ENCODE measurements around the gene FAM221A. TPM values are rescaled to one million over a fixed set of nuclear protein-coding genes. Genes with fewer than 3 reads are reported as not detected.

The FAM221A gene
- total RNA-seq, 1 experiment from 2014 or later = 23.3 TPM

DNA sequence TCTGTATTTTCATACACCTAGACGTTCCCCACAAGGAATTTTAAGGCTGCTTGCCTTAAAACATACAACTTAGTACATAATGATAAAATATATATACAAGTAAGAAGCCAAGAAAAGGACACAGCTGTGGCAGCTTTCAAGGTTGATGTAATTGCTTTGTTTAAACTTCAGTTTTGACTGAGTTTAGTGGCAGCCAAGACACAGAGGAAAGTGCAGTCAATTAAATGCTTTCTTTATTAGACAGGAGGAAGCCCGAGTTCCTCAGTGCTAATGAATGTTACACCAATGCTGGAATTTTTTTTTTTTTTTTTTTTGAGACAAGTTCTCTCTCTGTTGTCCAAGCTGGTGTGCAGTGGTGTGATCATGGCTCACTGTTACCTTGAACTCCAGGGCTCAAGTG is 18.8 kb downstream of the FAM221A start (continued):
- TF ChIP-seq ZNF219 (CRISPR knock-in tag; IDR thresholded peaks at IDR 0.05; ENCODE audit: borderline replicate concordance) = no peak
- no peak for TF ChIP-seq HMGXB4 (CRISPR knock-in tag; IDR thresholded peaks at IDR 0.05)
- no peak for TF ChIP-seq OVOL2 (CRISPR knock-in tag; IDR thresholded peaks at IDR 0.05; ENCODE audit: borderline replicate concordance)
- no peak for TF ChIP-seq ESRRA (CRISPR knock-in tag; IDR thresholded peaks at IDR 0.05; ENCODE audit: borderline replicate concordance)
- TF ChIP-seq TP53 (CRISPR knock-in tag; IDR thresholded peaks at IDR 0.05) = no peak
- TF ChIP-seq, protein P1, sequence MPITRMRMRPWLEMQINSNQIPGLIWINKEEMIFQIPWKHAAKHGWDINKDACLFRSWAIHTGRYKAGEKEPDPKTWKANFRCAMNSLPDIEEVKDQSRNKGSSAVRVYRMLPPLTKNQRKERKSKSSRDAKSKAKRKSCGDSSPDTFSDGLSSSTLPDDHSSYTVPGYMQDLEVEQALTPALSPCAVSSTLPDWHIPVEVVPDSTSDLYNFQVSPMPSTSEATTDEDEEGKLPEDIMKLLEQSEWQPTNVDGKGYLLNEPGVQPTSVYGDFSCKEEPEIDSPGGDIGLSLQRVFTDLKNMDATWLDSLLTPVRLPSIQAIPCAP (CRISPR knock-in tag; IDR thresholded peaks at IDR 0.05) = no peak
- TF ChIP-seq ZNF423 (CRISPR knock-in tag; IDR thresholded peaks at IDR 0.05) = no peak

GRCh38 chr7:23700046-23700445 is 20.0 kb downstream of the FAM221A start:
- POLR2A ChIA-PET = interaction anchor here (0.7 kb wide), 1 partner anchor 176 kb away, joined by 3 read pairs; no protein-coding TSS in a partner anchor
- Mint-ChIP-seq H3K27me3 (ENCODE audit: low read depth) (peaks cover 3% of the 10 kb centered on the region; the same call in 1 of the 2 replicates), H3K4me1 (no peaks in the 10 kb centered on the region), H3K9me3 (peaks cover 13% of the 10 kb centered on the region), H3K36me3 (peaks cover 39% of the 10 kb centered on the region), H3K4me3 (no peak overlapping the region), H3K27ac (no peak overlapping the region)
- ATAC-seq (no peak), DNase-seq (ENCODE audit: low spot score) (no peak)
- TF ChIP-seq, protein P2, sequence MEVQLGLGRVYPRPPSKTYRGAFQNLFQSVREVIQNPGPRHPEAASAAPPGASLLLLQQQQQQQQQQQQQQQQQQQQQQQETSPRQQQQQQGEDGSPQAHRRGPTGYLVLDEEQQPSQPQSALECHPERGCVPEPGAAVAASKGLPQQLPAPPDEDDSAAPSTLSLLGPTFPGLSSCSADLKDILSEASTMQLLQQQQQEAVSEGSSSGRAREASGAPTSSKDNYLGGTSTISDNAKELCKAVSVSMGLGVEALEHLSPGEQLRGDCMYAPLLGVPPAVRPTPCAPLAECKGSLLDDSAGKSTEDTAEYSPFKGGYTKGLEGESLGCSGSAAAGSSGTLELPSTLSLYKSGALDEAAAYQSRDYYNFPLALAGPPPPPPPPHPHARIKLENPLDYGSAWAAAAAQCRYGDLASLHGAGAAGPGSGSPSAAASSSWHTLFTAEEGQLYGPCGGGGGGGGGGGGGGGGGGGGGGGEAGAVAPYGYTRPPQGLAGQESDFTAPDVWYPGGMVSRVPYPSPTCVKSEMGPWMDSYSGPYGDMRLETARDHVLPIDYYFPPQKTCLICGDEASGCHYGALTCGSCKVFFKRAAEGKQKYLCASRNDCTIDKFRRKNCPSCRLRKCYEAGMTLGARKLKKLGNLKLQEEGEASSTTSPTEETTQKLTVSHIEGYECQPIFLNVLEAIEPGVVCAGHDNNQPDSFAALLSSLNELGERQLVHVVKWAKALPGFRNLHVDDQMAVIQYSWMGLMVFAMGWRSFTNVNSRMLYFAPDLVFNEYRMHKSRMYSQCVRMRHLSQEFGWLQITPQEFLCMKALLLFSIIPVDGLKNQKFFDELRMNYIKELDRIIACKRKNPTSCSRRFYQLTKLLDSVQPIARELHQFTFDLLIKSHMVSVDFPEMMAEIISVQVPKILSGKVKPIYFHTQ (CRISPR knock-in tag; IDR thresholded peaks at IDR 0.05) = no peak
- CTCF ChIA-PET = interaction anchor here (1.8 kb wide), 1 partner anchor 153 kb away, joined by 7 read pairs; no protein-coding TSS in a partner anchor

- H3K27me3 Mint-ChIP-seq (ENCODE audit: low read depth) = peaks cover 6% of the 10 kb centered on the region; the same call in 1 of the 2 replicates
- H3K27ac Mint-ChIP-seq = no peak overlapping the region
- ChIA-PET POLR2A (no interaction called here), CTCF (interaction anchor here (1.4 to 5.0 kb wide), 4 partner anchors 12 to 162 kb away, joined by 6 to 30 read pairs (median 17); no protein-coding TSS in a partner anchor)
- peaks cover 30% of the 10 kb centered on the region for H3K9me3 Mint-ChIP-seq
- no peaks in the 10 kb centered on the region for H3K4me1 Mint-ChIP-seq
- TF ChIP-seq ZNF317 (CRISPR knock-in tag; IDR thresholded peaks at IDR 0.05; ENCODE audit: borderline replicate concordance, low read depth) = no peak
- TF ChIP-seq, protein P3, sequence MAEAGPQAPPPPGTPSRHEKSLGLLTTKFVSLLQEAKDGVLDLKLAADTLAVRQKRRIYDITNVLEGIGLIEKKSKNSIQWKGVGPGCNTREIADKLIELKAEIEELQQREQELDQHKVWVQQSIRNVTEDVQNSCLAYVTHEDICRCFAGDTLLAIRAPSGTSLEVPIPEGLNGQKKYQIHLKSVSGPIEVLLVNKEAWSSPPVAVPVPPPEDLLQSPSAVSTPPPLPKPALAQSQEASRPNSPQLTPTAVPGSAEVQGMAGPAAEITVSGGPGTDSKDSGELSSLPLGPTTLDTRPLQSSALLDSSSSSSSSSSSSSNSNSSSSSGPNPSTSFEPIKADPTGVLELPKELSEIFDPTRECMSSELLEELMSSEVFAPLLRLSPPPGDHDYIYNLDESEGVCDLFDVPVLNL (CRISPR knock-in tag; IDR thresholded peaks at IDR 0.05; ENCODE audit: borderline replicate concordance, low read depth) = no peak
- TF ChIP-seq FOXK1 (CRISPR knock-in tag; IDR thresholded peaks at IDR 0.05) = no peak
- TF ChIP-seq, protein P4, sequence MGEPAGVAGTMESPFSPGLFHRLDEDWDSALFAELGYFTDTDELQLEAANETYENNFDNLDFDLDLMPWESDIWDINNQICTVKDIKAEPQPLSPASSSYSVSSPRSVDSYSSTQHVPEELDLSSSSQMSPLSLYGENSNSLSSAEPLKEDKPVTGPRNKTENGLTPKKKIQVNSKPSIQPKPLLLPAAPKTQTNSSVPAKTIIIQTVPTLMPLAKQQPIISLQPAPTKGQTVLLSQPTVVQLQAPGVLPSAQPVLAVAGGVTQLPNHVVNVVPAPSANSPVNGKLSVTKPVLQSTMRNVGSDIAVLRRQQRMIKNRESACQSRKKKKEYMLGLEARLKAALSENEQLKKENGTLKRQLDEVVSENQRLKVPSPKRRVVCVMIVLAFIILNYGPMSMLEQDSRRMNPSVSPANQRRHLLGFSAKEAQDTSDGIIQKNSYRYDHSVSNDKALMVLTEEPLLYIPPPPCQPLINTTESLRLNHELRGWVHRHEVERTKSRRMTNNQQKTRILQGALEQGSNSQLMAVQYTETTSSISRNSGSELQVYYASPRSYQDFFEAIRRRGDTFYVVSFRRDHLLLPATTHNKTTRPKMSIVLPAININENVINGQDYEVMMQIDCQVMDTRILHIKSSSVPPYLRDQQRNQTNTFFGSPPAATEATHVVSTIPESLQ (CRISPR knock-in tag; IDR thresholded peaks at IDR 0.05) = no peak
- TF ChIP-seq ZNF396 (CRISPR knock-in tag; IDR thresholded peaks at IDR 0.05; ENCODE audit: borderline replicate concordance) = no peak
- TF ChIP-seq ZBTB43 (CRISPR knock-in tag; IDR thresholded peaks at IDR 0.05) = no peak
- no peak for TF ChIP-seq ZBTB21 (CRISPR knock-in tag; IDR thresholded peaks at IDR 0.05; ENCODE audit: borderline replicate concordance)
- no peak for TF ChIP-seq FOXJ3 (CRISPR knock-in tag; IDR thresholded peaks at IDR 0.05; ENCODE audit: borderline replicate concordance)
- no peak for TF ChIP-seq MXD4 (CRISPR knock-in tag; IDR thresholded peaks at IDR 0.05; ENCODE audit: borderline replicate concordance)
- no peak for DNase-seq (ENCODE audit: low spot score)
- peaks cover 24% of the 10 kb centered on the region for H3K36me3 Mint-ChIP-seq
- ATAC-seq = no peak
- H3K4me3 Mint-ChIP-seq = no peak overlapping the region
Observed at GRCh38 chr7:23709081-23709750, 29.2 kb downstream of the FAM221A start.

All from WTC11 (cell line).